GM18909 (cell line): ENCODE measurements around the gene RNF212.

Source experiments
- ATAC-seq: cut with Tn5 transposase; IDR thresholded peaks from one replicate; pipeline ENCODE4 v1.9.1; 2021; ENCODE audit warnings: mild to moderate bottlenecking; ENCODE audit not compliant: unreplicated experiment, poor library complexity

The RNF212 gene

DNA sequence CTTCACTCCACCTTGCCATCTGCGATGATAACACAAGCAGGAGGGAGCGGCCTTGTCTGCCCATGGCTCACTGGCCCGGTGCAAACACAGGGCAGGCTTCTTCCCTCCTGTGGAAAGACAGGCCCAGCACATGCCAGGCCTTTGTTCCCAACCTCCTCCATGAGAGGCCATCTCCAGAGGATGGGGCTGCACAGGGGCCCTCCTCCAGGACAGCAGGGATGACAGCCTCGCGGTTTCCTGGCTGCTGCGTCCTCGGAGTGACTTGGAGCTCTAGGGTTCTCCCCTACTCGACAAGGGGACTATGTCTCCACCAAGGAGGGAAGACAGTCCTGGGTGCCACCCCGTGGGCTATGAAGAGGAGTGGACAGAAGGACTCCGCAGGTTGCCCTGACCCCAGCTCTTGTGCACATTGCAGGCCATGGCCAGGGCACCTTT lies 21.8 kb downstream of the RNF212 start:
- ATAC-seq = no peak

DNA sequence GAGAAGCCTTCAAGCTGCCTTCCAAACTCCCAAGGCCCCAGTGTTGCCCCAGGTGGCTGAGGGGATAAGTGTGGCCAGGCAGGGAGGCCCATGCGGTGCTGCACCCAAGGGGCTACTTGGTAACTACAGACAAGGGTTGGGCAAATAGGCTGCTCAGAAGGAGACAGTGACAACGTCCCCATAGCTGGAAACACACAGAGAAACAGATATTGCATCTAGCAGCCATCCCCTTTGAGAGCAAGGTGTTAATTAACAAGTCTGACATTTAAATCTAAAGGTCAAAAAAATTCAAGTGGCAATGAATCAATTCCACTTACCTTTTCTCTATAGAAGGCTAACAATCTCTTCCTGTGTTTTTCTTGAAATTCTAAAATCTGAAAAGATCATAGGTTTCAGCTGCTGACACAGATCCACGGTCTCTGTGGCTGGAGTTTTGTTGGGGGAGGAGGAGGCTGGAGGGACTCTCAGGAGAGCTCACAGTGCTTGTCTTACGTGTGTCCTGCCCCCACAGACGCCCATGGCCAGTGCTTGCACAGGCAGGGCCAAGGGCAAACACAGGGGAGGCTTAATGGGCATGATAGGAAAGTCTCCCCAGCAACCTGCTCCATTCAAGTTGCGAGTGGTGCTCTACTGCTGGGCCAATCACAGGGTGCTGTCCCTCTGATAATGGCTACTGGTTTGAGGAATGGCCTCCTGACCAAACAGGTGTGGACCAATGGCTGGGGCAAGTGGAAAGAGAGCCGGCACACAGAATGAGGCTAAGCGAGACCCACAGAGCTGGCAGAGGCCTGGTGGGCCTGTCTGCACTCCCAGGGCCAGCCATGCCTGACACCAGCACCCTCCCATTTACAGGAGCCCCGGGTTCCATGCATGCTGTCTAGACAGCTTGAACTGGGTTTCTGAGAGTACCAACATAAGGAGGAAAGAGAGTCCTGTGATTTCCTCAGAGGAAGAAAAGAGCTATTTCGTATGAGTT lies 22.6 kb downstream of the RNF212 start:
- ATAC-seq = no peak

DNA sequence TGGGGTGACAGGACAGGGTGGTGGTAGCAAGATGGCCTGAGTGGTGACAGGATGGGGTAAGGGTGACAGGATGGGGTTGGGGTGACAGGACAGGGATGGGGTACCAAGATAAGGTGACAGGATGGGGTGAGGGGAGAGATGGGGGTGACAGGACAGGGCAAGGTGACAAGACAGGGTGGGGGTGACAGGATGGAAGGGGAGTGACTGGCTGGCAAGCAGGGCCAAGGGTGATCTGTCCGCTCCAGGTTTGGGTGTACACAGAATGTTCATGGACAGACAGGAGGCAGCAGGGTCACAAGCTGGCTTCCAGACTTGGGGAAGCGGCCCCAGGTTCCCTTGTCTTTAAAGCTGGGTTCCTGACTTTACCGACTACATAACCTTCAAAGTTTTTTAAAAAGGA lies 23.3 kb downstream of the RNF212 start:
- no peak for ATAC-seq

DNA sequence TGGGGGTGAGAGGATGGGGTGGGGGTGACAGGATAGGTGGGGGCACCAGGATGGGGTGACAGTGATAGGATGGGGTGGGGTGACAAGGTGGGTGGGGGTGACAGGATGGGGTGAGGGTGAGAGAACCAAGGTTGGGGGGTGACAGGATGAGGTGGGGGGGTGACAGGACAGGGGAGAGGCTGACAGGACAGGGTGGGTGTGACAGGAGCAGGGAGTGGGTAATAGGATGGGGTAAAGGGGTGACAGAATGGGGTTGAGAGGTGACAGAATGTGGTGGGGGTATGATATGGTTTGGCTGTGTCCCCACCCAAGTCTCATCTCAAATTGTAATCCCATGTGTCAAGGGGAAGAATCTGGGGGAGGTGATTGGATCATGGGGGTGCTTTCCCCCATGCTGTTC lies 26.0 kb downstream of the RNF212 start:
- no peak for ATAC-seq

DNA sequence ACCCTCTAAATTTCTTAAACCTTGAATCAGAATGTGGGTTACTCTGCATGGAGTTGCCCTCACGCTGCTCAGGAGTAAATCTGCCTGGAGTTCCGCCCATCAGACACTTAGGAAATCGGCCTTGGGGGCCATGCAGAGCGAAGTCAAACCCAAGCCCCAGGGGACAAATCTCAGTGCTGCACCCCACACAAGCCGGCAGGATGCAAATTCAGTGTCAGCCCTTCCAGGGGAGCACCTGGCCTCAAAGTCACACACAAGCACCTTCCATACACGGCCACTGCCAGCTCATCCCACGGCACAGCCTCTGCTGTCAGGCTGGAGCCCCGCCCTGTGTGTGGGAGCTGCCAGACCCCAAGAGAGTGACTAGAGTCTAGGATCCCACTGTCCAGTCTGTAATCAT lies 27.4 kb downstream of the RNF212 start:
- no peak for ATAC-seq

DNA sequence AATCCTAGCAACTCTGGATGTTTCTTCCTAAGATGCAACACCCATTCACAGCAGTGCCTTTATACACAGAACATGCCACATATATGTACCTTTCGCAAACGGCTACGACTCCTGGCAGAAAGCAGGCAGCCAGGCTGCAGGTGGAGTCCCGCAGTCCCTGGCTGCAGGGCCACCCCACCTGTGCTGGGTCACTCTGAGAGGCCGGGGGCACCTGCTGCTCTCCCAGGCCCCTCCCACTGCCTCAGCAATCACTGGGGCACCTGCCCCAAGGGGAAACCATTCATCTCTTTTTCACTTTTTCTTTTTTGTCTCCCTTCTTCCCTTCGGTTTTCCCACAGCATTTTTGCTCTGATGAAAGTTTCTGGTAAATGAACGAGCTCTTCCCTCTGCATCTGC lies 28.0 kb downstream of the RNF212 start:
- ATAC-seq = no peak

DNA sequence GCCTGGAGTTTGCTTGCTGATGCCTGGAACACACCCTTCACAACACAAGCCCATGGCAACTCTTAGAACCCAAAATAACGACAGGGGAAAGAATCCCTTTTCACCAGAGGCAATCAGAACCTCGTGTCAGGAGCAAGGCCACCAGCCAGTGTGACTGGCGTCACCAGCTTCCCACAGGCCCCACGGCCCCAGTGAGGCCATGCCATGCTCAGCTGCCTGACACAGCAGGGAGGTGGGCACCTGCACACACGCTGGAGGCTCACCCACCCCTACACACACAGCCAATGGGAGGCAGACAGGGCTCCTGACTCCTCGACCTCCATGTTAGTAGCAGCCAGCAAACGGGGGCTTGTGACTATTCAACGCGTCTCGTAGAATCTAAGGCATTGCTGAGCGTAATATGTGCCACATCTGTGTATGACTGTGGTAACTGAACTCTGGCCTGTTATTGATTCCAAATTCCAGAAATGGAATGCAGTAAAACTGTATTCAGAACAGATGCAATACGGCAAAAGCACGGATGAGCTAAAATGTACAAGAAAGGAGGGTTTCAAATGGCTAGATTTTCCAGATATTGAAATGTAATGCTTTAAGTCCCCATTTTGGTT lies 28.5 kb downstream of the RNF212 start:
- ATAC-seq = no peak

DNA sequence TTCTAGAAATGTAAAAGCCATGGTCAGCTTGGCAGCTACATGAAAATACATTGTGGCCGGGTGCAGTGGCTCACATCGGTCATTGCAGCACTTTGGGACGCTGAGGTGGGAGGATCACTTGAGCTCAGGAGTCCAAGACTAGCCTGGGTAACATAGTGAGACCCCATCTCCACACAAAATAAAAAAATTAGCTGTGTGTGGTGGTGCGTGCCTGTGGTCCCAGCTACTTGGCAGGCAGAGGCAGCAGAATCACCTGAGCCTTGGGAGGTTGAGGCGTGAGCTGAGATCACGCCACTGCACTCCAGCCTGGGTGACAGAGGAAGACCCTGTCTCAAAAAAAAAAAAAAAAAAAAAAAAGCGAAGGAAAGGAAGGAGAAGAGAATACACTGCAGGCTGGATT lies 29.0 kb downstream of the RNF212 start:
- ATAC-seq = no peak

DNA sequence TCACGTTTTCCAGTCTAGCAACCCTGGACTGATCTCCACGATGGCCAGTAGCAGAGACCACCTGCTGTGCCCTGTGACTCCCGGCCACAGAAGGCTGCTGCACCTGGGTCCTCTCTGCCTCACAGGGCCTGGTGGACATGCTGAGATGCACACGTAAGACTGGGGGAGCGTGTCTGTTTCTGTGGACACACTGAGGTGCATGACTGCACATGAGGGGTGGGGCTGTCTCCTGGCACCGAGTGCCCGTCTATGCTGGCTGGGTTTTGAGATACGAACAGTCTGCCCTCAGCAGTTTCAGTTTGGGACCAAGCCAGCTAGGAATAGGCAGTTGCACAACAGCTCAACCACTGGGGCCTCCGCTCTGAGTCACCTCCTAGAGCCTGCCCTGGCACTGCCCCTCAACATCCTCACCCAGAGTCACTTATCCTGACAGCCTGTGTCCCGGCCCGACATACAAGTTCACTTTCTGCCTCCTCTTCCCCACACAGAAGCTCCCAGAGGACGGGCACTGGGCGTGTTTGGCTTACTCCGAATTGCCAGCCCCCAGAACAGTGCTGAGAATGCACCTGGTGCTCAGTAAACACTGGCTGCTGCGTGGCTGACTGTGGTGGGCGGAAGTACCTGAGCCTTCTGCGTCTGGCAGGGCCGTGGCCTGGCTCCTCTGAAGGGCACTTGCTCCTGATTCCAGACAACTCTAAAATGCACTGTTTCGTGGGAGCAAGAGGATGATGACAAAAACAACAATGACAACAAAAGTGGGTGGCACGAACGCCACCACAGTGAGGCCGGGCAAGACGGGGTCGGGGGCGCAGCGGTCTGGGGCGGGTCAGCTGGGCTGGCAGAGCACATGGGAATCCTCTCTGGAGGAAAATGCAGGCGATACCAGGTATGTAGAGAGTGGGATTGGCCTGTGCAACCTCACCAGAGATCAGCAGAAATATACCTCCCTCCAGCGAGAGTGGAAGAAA lies 30.9 kb downstream of the RNF212 start:
- no peak for ATAC-seq

DNA sequence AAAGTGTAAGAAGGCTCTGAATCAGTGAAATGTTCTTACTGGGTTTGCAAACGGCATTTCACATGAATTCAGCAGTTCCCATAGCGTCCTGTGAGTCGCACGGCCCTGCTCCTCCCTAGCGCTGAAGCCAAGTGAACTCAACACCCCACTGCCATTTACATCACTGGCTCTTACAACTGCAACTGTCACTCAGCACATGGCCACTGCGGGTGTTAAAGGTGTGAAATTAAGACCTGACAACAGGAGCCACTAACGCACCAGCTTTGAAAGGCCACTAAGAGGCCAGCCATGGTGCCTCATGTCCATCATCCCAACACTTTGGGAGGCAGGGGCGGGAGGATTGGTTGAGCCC lies 31.7 kb downstream of the RNF212 start:
- no peak for ATAC-seq

DNA sequence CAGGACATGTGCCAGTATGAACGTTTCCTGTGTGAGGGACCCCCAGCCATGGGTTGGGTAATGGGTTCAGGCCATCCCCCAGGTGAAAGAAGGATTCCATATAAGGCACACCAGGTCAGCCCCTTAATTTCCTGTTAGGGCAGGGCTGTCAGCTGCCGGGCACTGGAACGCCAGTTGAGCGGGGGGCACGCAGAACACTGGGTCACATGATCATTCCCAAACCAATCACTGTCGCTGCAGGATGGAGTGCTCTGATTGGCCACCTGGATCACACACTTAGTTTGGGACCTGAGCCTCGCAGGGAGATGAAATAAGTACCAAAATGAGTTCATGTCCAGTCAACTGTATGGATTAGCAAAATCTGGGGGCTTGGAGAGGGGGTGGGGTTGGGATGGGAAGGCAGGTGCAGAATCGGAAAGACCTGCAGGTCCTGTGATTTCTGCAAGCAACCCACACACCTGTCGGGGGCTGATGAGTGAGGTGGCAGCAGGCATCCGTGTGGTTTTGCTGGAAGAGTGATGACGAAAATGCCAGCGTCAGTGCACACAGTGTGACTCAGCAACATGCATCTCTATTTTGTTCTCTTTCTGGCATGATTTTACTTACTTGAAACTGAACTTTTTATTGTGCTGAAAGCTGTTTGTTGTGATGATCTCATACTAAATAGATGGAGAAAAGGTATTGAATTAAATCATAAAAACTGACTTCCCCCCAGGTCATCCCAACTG lies 32.2 kb downstream of the RNF212 start:
- ATAC-seq = no peak

DNA sequence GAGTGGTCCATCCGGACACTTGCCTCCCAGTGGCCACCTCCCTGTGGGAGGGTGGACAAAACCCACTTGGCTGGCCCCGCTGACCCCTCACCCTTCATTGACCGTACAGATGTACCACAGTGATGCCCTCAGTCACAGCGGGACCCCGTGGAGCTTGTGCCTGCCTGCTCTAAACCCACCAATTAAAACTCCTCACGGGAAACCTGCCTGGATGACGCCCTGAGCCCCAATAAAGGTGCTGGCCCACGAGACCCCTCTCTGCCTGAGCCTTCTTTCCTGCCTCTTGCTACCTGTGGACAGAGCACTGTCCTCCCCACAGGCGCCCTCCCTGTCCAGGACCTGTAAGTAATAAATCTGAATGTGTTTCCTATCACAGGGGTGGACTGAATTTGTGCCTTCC lies 32.9 kb downstream of the RNF212 start:
- no peak for ATAC-seq

DNA sequence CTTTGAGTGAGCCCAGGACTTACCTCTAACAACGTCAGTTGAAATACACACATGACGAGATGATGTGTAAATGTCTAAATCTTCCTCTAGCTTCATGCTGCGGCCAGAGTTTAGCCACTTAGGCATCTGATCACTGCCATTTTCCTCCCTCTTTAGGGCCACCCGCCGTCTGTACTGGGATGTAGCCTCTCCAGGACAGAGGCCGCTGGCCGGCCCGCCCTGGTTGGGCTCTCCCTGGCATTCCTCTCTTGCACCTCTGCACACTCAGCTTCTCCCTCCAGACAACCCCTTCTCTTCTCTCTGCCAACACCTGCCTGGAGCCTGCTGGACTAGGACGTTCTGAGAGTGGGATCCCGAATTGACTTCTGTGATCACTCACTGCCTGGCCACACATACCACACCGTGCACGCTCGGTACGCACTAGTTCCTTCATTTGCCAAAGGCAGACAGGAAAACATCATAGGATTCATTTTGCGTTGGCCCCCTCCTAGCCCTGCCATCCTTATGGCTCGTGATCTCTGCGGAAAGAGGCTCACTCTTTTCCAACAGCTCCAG lies 33.6 kb downstream of the RNF212 start:
- no peak for ATAC-seq

DNA sequence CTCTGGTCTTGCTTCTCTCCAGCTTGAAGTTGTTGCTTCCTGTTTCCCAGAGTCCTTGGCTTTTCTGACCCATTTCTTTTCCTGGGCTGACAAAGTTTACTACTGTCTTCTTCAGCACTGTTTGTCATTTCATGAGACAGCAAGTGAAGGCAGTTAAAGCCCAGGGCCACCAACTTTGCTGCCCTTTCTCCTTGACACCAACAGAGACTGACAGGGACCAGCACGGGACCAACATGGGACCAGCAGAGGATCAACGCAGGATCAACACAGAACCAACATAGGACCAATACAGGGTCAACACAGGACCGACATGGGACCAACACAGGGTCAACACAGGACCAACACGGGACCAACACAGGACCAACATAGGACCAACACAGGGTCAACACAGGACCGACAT lies 34.9 kb downstream of the RNF212 start:
- no peak for ATAC-seq

DNA sequence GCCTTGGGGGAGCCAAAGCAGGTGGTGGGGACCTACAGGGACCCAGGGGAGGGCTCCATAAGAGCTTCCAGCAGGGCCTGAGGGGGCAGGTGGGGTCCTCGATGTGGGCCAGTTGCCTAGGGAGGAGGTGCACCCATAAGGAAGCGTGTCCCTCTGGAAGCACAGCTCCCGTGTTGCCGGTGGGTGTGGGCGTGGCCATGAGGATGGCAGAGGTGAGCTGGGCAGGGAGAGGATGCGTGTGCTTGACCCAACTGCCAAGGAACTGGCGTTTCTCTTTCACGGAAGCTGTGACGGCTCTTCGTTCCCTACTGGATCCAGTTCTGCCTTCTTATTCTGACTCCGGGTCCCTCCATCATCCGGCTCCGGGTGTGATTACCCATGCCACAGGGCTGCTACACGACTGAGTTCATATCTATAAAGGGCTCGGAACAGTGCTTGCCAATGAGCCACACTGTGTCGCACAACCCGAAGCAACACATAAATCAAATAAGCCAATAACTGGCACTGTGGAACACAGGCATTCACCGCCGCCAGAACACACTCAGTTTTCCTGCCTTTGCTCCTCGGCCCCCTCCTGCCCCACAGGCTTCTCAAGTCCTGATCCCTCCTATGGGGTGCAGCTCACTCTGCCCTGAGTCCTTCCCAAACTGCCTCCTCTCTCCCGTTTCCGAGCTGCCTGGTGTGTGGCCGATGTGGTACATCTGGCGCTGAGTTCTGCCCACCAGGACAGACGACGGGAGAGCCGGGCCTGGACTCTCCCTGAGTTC lies 35.5 kb downstream of the RNF212 start:
- ATAC-seq = no peak

DNA sequence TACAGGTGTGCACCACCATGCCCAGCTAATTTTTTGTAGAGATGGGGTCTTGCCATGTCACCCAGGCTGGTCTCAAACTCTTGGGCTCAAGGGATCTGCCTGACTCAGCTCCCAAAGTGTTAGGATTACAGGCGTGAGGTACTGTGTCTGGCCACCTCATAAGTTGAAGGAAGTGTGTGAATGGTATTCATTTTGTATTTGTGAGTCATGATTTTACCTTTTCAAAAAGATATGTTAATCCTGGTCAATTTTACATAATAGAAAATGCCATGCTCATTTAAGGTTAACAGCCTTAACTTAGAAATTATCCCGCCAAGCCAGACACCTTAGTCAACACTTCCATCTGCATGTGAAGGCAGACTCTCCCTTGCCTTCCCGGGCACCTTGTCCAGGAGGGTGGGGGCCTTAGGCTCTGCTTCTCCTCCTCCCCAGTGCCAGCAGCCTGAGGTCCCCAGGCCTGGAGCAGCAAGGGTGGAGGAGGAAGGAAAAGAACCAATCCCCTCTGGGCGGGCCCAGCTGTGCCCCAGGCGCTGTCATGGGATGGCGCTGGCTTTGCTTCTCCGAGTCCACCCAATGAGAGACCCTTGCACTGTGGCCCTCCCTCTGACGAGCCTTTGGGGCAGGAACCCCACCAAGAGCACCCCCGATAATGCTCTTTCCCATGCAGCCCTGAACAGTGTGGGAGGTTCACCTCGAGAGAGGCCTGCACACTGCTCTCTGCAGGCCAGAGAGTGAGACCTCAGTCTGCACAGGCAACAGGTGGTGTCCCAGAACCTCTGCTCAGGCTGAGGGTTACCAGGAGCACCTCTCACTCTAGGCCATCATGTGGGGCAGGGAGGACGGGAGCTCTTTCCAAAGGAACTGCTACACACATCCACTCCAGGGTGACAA lies 37.3 kb downstream of the RNF212 start:
- ATAC-seq = no peak

DNA sequence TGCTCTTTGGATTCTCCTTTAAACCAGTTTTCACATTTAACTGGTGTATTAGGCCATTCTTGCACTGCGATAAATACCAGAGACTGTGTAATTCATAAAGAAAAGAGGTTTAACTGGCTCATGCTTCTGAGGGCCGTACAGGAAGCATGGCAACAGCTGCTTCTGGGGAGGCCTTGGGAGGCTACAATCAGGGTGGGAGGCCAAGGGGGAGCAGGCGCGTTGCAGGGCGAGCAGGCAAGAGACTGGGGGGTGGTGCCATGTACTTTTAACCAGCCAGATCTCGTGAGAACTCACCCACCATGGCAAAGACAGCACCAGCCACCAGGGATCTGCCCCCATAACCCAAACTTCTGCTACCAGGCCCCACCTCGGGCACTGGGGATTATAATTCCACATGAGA lies 38.1 kb downstream of the RNF212 start:
- no peak for ATAC-seq

DNA sequence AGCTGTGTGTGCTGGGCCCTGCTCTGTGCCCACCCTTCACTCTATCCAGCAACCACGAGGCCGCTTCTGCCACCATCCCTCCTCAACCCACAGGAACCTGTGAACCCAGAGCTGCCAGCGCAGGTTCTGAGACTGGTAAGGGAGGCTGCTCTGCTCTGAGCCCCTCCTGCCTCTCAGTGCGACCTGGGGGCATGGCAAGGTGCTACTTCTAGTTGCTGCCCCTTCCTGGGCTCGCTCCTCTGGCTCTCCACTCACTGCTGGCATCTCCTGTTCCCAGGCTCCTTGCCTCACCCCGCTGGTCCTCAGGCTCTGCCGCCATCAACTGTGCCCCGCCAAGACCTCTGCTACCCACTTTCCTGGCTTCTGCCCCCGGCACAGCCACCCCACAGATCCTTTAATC lies 39.3 kb downstream of the RNF212 start:
- no peak for ATAC-seq
